ENCODE data around the gene PASK. TPM values are rescaled to one million over a fixed set of nuclear protein-coding genes. Genes with fewer than 3 reads are reported as not detected.

PASK gene
- polyA plus RNA-seq, 1 experiment: 2.0 TPM

DNA sequence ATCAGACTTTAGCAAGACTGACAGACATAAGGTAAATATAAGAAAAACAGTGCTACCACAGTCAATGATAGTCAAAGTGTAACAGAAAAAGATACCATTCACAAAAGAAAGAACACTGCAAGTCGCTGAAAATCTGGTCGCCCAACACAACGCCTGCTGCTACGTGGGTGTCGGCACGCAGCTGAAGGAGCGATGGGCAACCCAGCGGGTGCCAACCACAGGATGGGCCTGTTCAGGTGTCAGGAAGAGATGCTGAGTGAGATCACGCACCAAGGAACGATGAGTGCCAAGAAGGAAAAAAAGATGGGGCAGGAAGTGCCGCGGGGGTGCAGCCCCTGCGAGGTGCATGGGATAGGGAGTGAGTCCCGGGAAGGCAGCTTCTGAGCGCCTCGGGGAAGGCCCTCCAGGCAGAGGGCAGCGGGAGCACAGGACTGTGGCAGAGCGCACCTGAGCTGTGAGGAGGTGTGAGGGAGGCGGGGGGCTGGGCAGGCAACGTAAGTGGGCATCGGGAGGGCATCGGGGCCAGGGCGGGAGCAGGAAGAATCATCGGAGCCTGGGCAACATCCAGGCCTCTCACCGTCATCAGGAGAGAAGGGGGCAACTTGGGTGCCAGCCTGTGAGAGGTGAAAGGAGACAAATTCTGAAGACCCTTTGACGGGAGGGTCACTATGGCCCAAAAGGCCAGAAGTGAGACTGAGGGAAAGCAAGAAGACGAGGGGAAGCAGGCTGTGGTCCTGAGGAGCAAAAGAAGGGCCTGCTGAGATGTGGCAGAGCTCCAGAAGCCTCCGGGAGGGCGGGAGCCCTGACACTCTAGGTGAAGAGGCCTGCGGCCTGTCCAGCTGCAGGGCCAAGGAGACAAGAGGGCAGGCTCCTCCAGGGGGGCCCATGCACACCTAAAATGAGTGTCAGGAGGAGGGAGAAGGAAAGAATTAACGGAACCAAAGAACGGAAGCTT, 32.4 kb downstream of the PASK start:
- CTCF ChIA-PET: no interaction called here
- H3K4me3 ChIP-seq (ENCODE audit: low read depth, low read length): no peak overlapping the region
- H3K27me3 ChIP-seq (ENCODE audit: control insufficient read depth, insufficient read depth, low read length): no peaks in the 10 kb centered on the region
- POLR2A ChIA-PET: no interaction called here
- no peak for DNase-seq (ENCODE audit: low read depth, low spot score)
- H3K27ac ChIP-seq (ENCODE audit: low read depth, low read length): no peak overlapping the region
- H3K9me3 ChIP-seq (ENCODE audit: control insufficient read depth, insufficient read depth, low read length): no peaks in the 10 kb centered on the region
- TF ChIP-seq, protein P1, sequence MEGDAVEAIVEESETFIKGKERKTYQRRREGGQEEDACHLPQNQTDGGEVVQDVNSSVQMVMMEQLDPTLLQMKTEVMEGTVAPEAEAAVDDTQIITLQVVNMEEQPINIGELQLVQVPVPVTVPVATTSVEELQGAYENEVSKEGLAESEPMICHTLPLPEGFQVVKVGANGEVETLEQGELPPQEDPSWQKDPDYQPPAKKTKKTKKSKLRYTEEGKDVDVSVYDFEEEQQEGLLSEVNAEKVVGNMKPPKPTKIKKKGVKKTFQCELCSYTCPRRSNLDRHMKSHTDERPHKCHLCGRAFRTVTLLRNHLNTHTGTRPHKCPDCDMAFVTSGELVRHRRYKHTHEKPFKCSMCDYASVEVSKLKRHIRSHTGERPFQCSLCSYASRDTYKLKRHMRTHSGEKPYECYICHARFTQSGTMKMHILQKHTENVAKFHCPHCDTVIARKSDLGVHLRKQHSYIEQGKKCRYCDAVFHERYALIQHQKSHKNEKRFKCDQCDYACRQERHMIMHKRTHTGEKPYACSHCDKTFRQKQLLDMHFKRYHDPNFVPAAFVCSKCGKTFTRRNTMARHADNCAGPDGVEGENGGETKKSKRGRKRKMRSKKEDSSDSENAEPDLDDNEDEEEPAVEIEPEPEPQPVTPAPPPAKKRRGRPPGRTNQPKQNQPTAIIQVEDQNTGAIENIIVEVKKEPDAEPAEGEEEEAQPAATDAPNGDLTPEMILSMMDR (IDR thresholded peaks at IDR 0.05; ENCODE audit: low read depth, low read length): no peak

DNA sequence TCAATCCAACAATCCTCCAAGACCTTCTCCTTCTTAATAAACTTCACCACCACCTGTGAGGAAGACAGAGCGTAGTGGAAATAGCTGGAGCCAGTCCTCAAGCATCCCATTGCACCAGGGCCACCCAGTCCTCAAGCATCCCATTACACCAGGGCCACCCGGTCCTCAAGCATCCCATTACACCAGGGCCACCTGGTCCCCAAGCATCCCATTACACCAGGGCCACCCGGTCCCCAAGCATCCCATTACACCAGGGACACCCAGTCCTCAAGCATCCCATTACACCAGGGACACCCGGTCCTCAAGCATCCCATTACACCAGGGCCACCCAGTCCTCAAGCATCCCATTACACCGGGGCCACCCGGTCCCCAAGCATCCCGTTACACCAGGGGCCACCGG, 33.9 kb downstream of the PASK start:
- Histone ChIP-seq H3K27ac (ENCODE audit: low read depth, low read length) (no peak overlapping the region), H3K9me3 (ENCODE audit: control insufficient read depth, insufficient read depth, low read length) (no peaks in the 10 kb centered on the region), H3K27me3 (ENCODE audit: control insufficient read depth, insufficient read depth, low read length) (no peaks in the 10 kb centered on the region), H3K4me3 (ENCODE audit: low read depth, low read length) (no peak overlapping the region)
- POLR2A ChIA-PET: no interaction called here
- CTCF ChIA-PET: no interaction called here
- no peak for DNase-seq (ENCODE audit: low read depth, low spot score)
- TF ChIP-seq, protein P1 (IDR thresholded peaks at IDR 0.05; ENCODE audit: low read depth, low read length): no peak

DNA sequence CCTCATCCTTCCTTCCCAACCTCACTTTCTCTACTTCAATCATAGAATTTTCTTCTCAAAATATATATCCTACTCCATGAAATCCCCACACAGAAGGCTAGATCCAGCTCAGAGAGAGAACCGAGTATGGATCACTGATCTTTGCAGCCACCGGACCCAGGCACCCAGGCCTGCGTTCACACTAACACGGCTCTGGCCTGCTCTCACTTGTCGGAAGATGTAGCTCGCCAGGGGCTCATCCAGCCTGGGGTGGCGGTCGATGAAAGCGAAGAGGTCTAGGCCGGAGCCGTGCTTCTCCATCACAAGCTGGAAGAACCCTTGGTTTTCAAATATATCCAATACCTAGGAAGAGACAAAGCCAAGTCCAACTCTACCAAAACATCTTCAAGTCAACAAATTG, 34.4 kb downstream of the PASK start:
- H3K9me3 ChIP-seq (ENCODE audit: control insufficient read depth, insufficient read depth, low read length): no peaks in the 10 kb centered on the region
- no peak overlapping the region for H3K27ac ChIP-seq (ENCODE audit: low read depth, low read length)
- no peak overlapping the region for H3K4me3 ChIP-seq (ENCODE audit: low read depth, low read length)
- POLR2A ChIA-PET: no interaction called here
- CTCF ChIA-PET: no interaction called here
- no peak for DNase-seq (ENCODE audit: low read depth, low spot score)
- TF ChIP-seq, protein P1 (IDR thresholded peaks at IDR 0.05; ENCODE audit: low read depth, low read length): no peak
- H3K27me3 ChIP-seq (ENCODE audit: control insufficient read depth, insufficient read depth, low read length): no peaks in the 10 kb centered on the region

DNA sequence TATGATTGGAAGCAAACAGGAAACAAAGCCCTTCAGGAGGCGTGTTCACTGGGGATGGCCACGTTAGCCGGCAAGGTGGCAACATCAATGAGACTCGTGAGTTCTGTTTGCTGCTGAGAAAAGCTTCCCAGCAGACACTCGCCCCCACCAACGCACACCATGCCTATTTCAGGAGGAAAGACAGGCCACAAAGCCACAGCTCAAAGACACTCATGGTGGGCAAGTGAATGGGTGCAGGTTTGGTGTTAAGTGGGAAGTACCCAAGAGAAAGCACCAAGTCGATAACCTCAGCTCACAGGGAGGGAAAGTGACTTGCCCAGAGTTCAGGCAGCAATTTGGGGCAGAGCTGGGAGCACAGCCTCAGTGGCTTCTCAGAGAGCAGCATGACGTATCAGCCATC, 36.7 kb downstream of the PASK start:
- DNase-seq (ENCODE audit: low read depth, low spot score): no peak
- ChIA-PET CTCF (no interaction called here), POLR2A (no interaction called here)
- Histone ChIP-seq H3K27ac (ENCODE audit: low read depth, low read length) (no peak overlapping the region), H3K9me3 (ENCODE audit: control insufficient read depth, insufficient read depth, low read length) (no peaks in the 10 kb centered on the region), H3K27me3 (ENCODE audit: control insufficient read depth, insufficient read depth, low read length) (no peaks in the 10 kb centered on the region), H3K4me3 (ENCODE audit: low read depth, low read length) (no peak overlapping the region)
- TF ChIP-seq, protein P1 (IDR thresholded peaks at IDR 0.05; ENCODE audit: low read depth, low read length): no peak

GRCh38 chr2:241112046-241112445, 37.2 kb downstream of the PASK start:
- H3K27me3 ChIP-seq (ENCODE audit: control insufficient read depth, insufficient read depth, low read length): no peaks in the 10 kb centered on the region
- no peak overlapping the region for H3K4me3 ChIP-seq (ENCODE audit: low read depth, low read length)
- ChIA-PET POLR2A (no interaction called here), CTCF (no interaction called here)
- no peak overlapping the region for H3K27ac ChIP-seq (ENCODE audit: low read depth, low read length)
- TF ChIP-seq, protein P1 (IDR thresholded peaks at IDR 0.05; ENCODE audit: low read depth, low read length): no peak
- DNase-seq (ENCODE audit: low read depth, low spot score): no peak
- H3K9me3 ChIP-seq (ENCODE audit: control insufficient read depth, insufficient read depth, low read length): no peaks in the 10 kb centered on the region
